Left cardiac atrium (tissue), 4 donors: Measurements from ENCODE around the gene SLC39A11. TPM values are rescaled to one million over a fixed set of nuclear protein-coding genes. Genes with fewer than 3 reads are reported as not detected.
A peak's percentile ranks its signal among the peaks of the same experiment; 100 is the strongest.
"Not testable (repeated sequence)": the region's sequence is repeated elsewhere in the genome, so short reads cannot be mapped to it uniquely, and the experiment has no call there.

Experiments used
- ATAC-seq, 2 donors: fragments of 200-7000 bp; cut with Tn5 transposase; one replicate each; pipeline ENCODE4 v1.9.1; 2020; ENCODE audit warnings: mild to moderate bottlenecking in 2 of 2, moderate library complexity in 2 of 2
- DNase-seq: peaks from one replicate; pipeline ENCODE4 v3.0.0-alpha.2; 2020
- intact Hi-C, 2 donors: fragments of 100-400 bp; cut with DNase I; formaldehyde crosslinking; loops; one replicate each; pipeline versions ENCODE4 v1.14.1 to v1.15.1; 2022 to 2023
- total RNA-seq, 2 donors: library from RNA; stranded (reverse); fragmentation: NEBNext Ultra II Directional; extraction: Animal tissue kit (Norgen Biotek cat#: 25700); gene quantifications; one replicate each; pipeline ENCODE4 v1.2.1, GENCODE V29; 2021
- donor health status: DM: no; HTN: yes; CAD: no.
- donor health status: DM: no; HTN: yes; CAD: no; lungs with severe emphysema.
- donor health status: DM: yes; HTN: yes; CAD: no.
- donor health status: Dilated cardiomyopathy.

SLC39A11 gene
- total RNA-seq, 2 donors from 2014 or later = 11.3 to 11.7 TPM

- ATAC-seq (no peak), DNase-seq (no peak)
- intact Hi-C loops = no loop called here
Measured at GRCh38 chr17:72916991-72917390, 175.5 kb downstream of the SLC39A11 start.

DNA sequence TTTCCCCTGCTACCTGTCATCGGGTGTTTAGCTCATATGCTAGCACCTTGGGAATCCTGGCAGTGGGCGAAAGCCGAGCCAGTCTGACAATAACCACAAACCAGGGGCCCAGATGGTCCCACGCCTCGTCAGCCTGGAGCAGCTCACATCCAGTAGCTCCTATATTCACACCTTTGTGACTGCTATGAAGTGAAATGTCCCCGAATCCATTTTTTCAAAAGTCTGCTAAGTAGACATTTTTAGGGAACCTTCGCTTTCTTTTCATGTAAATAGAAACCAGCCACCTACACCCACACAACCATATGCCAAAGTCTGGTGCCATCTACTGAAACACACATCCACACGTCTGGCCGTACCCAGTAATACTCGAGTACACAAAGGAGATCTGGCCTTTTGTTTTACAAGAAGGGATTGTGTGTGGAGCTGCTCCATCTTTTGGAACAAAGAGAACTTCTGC, 176.8 kb downstream of the SLC39A11 start:
- ATAC-seq (no peak), DNase-seq (no peak)
- intact Hi-C loops = no loop called here

- intact Hi-C loops = no loop called here
- DNase-seq (no peak), ATAC-seq (peak in 1 of 2 donors; percentile 48)
Measured at GRCh38 chr17:72913142-72913682, 179.3 kb downstream of the SLC39A11 start.

GRCh38 chr17:72906306-72906705, 186.2 kb downstream of the SLC39A11 start:
- intact Hi-C loops = no loop called here
- no peak for ATAC-seq
- DNase-seq = no peak

DNA sequence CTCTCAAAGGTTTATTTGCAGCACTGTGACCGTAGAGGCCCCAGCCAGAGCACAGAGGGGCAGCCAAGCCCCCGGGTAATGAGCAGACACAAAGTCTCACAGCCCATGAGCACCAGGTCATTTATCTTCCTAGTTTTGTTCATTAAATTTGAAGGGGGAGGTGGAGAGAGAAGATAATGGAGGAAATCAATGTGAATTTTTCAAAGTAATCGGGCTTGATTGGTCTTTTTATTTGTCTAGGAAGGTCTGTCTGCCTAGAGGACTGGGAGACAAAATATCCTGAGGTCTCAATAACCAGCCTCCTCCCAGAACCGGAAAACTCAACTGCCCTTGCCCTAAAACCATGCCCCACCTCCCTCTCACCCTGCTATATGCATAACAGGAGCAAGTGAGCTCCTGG, 189.0 kb downstream of the SLC39A11 start:
- ATAC-seq (no peak), DNase-seq (no peak)
- intact Hi-C loops = no loop called here

DNA sequence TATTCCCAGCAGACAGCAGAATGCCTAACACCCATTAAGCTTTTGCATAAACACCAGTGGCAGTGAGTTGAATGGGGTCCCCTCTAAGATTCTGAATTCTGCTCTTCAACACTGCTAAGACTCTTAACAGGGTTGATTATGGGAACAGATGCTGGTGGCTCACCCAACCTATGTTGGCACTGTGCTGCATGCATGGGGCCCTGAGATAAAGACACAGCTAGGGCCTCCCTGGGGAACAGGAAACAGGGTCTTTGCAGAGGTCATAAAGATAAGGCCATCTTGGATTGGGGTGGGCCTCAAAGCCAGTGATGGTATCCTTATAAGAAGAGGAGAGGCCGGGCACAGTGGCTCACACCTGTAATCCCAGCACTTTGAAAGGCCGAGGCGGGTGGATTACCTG, 190.8 kb downstream of the SLC39A11 start:
- intact Hi-C loops = no loop called here

GRCh38 chr17:72901083-72901482, 191.4 kb downstream of the SLC39A11 start:
- no peak for DNase-seq
- no peak for ATAC-seq
- intact Hi-C loops = no loop called here

More for the DNA sequence above, 190.8 kb downstream of the SLC39A11 start:
- ATAC-seq = no peak
- DNase-seq = no peak

GRCh38 chr17:72900654-72900971, 191.9 kb downstream of the SLC39A11 start:
- ATAC-seq (no peak), DNase-seq (no peak)
- intact Hi-C loops = no loop called here

DNA sequence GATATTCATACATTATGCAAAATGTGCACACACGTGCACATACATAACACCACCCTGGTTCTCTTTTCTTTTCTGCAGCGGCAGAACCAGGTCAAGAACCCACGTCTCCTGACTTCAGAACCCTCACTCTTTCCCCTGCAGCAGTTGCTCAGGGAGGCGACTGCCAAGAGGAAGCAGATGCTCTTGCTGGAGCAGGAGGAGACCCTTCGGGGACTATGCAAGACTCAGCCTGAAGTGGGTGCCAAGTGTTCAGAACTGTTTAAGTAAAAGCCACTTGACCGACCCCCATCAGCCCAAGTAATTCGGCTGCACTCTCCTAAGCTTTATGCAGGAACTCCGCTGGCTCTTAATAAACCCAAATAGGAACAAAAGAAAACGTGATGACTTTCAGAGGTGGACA, 193.8 kb downstream of the SLC39A11 start:
- ATAC-seq (no peak), DNase-seq (no peak)
- intact Hi-C loops = no loop called here

DNA sequence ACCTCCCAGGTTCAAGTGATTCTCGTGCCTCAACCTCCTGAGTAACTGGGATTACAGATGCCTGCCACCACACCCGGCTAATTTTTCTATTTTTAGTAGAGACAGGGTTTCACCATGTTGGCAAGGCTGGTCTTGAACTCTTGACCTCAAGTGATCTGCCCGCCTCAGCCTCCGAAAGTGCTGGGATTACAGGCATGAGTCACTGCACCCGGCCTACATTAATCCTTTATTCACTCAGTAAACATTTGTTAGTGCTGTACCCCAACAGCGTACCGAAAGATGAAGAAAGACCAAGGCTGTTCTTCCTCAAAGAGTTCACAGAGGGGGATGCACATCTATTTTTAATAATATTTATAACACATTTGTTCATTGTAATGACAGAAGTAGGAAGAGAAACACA, 196.2 kb downstream of the SLC39A11 start:
- DNase-seq, intact Hi-C loops, ATAC-seq: not testable (repeated sequence)

DNA sequence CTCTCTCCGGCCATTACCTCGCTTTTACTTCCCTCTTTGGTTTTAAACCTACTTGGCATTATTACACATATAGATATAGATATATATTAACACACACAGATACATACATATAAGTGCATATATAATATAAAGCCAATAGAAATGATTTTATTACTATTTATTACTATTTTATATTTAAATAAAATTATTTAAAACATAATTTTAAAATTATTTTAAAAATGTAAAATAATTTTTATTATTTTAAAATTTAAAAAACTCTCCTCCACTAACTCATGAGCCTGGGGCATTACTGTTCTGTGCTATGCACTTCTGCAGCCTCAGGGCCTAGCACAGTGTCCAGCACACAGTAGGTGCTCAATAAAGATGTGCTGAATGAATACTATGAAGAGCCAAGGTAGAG, 200.9 kb downstream of the SLC39A11 start:
- ATAC-seq = no peak
- intact Hi-C loops = no loop called here
- no peak for DNase-seq

GRCh38 chr17:72890711-72891110, 201.8 kb downstream of the SLC39A11 start:
- intact Hi-C loops = no loop called here
- DNase-seq (no peak), ATAC-seq (no peak)

DNA sequence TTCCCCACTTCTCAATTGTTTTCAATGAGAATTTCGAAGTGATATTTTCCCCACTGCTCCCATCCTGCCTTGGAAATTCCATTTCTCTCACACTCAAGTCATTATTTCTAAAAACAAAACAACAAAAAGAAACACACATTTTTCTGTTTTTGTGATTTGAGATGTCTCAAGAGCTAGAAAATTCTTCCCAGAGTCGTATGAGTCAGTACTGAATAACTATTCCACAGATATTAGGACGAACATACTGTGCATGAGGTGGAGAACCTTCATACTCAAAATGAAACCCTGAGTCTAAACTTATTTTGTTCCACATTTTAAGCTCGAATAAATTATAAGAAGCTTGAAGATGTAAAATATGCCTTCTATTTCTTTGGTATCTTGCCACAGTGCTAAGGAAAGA, 204.6 kb downstream of the SLC39A11 start:
- intact Hi-C loops = no loop called here
- no peak for ATAC-seq
- DNase-seq = no peak

DNA sequence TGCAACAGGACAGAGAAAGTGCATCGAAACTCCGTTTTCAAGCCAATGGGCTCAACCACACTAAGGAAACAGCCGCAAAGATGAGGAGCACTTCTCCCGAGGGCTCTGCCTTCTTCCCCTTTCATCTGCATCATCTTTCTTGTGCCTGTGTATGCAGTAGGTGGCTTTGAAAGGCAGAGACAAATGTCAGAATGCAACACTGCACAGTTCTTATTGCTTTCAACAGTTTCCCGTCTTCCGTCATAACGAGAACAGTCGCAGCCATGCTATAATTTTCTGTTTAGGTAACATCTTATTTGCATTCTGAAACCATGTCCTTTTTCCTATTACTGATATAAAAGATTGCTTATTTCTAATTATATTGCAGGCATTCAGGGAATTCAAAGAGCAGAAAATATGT, 205.2 kb downstream of the SLC39A11 start:
- intact Hi-C loops = no loop called here
- ATAC-seq = no peak
- no peak for DNase-seq

- no peak for DNase-seq
- ATAC-seq = no peak
- intact Hi-C loops = no loop called here
Measured at GRCh38 chr17:72886622-72887021, 205.9 kb downstream of the SLC39A11 start.

DNA sequence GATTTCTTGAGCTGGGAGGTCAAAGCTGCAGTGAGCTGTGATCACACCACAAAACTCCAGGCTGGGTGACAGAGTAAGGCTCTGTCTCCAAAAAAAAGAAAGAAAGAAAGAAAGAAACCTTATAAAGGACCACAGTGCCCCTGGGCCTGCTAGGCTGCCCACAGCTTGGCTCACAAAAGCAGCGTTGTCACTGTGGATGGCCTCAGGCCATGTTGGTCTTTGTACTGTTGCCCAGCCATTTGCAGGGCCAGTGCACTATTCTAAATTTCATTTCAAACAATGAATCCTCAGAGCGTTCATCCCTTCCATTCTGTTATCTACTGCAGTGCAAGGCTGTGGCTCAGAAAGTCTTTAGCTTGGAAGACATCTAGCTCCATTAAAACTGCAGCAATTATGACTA, 208.4 kb downstream of the SLC39A11 start:
- intact Hi-C loops = no loop called here
- DNase-seq (no peak), ATAC-seq (no peak)

- DNase-seq = no peak
- ATAC-seq = no peak
- intact Hi-C loops = no loop called here
Measured at GRCh38 chr17:72883351-72883750, 209.1 kb downstream of the SLC39A11 start.

DNA sequence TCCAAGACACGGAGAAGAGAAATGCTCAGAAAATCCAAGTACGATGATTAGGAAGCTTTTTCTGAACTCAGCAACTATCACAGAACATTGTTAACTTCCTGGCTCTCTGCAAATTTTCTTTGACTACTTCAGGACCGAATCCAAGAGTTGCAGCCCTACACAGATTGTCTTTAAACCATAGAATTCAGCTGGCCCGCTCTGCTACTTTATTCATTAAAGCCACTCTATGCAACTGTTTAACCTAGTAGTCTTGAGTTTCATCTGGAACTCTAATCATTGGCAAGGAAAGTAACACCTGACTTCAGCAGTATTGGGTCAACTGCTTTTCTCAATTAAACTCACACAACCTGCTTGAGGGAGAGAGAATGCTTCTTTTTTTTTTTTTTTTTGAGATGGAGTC, 210.1 kb downstream of the SLC39A11 start:
- intact Hi-C loops = no loop called here
- DNase-seq (no peak), ATAC-seq (no peak)

DNA sequence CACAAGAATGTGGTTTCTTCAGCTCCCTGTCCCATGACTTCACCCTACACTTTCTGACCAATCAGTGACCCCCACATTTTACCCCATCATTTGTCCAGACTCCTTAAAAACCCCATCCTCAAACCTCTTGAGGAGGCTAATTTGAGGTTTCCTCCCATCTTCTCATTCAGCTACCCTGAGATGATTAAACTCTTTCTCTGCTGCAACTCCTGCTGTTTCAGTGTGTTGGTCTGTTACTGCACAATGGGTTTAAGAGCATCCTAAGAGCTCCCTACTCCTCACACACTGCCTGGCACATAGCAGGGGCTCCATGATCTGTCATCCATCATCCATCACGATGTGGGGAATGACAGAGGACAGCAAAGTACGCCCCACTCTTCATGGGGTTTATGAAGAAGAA, 212.6 kb downstream of the SLC39A11 start:
- ATAC-seq = no peak
- DNase-seq = no peak
- intact Hi-C loops = no loop called here

DNA sequence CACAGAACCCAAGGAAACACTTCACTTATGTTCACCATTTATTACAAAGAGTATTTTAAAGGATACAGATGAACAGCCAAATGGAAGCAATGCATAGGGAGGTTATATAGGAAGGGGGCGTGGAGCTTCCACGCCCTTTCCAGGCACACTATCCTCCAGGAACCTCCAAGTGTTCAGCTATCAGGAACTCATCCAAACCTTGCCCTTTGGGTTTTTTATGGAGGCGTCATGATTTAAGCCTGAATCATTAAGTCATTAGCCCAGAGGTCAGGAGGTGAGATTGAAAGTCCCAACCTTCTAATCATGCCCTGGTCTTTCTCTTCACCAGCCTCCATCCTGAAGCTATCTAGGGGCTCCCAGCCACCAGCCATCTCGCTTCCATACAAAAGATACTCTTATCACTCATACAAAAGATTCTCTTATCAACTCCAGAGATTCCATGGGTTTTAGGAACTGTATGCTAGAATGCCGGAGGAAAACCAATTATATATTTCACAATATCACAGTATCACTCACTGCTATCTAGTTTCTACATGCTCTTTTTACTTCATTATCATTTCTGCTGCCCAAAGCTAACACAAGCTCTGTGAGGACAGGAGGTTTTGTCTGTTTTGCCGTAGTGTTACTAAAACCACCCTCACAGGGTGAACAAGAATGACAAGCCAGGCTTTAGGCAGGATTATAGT, 213.4 kb downstream of the SLC39A11 start:
- intact Hi-C loops = no loop called here

GRCh38 chr17:72877348-72877747, 215.1 kb downstream of the SLC39A11 start:
- intact Hi-C loops = no loop called here

More for the DNA sequence above, 213.4 kb downstream of the SLC39A11 start:
- ATAC-seq = no peak
- no peak for DNase-seq

More at GRCh38 chr17:72877348-72877747, 215.1 kb downstream of the SLC39A11 start:
- ATAC-seq = no peak
- no peak for DNase-seq
